ENCODE results near the gene BASP1.
"Not testable (repeated sequence)": the region's sequence is repeated elsewhere in the genome, so short reads cannot be mapped to it uniquely, and the experiment has no call there.

The BASP1 gene, protein sequence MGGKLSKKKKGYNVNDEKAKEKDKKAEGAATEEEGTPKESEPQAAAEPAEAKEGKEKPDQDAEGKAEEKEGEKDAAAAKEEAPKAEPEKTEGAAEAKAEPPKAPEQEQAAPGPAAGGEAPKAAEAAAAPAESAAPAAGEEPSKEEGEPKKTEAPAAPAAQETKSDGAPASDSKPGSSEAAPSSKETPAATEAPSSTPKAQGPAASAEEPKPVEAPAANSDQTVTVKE

DNA sequence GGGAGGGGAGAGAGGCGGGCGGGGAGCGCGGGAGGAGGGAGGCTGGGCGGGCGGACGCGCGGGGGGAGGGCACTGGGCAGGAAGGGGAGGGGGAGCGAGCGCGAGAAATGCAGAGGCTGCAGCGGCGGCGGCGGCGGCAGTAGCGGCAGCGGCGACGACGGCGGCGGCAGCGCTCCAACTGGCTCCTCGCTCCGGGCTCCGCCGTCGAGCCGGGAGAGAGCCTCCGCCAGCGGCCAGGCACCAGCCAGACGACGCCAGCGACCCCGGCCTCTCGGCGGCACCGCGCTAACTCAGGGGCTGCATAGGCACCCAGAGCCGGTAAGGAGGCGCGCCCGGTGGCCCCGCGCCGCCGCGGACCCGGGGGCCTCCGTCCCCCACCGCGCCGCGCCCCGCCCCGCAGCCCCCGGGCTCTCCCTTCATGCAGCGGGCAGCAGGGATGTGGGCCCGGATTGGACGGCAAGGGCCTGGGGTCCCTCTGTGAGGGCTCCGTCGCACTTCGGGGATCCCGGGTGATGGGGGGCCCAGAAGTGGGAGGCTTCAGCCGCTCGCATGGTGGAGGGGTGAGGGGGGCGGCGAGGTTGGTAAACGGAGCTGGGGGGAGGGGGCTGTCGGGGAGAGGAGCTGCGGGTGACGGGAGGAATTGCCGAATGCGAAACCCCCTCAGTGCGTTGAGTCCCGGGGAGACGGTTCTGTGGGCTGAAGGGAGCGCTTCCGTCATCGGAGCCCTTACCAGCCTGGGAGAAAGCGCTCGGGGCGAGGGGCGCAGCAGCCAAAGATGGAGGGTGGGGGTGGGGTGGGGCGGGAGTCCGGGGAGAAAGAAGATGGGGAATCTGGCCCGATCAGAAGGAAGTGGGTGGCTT, at the start of gene BASP1:
Gene BASP1 (plus strand): TSS at position 139 of the 860 bp plus-strand sequence. CDS start 57,586 bp downstream, outside the sequence.
- DNase-seq: peak; percentile 22

DNA sequence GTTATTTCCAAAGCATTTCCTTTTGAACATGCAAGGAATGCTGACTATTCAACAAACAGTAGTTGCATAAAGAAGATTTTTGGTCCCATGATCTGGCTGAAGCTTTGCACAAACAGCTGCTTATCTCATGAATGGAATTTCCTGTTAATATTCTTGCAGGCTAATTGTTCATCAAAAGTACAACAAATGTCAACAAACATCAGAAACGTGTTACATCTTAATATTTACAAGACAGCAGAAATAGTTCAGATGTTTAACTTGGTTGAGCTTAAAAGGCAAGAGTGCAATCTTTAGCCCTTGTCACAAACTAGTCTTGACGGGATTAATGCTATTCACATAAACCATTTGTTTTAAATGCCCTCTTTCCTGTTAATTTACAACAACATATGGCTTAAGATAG, 47.9 kb upstream of the BASP1 start:
- no peak for DNase-seq

DNA sequence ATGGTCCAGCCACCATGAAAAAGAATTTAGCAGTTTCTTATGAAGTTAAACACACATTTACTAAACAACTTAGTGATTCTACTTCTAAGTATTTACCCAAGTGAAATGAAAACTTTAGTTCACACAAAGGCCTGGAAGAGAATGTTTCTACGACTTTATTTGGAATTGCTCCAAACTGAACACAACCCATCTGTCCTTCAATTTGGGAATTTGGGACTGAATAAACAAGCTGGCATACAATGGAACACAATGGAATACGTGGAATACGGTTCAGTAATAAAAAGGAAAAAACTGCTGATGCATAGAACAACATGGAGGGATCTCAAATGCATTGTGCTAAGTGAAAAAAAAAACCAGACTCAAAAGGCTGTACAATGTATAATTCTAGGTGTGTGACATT, 44.6 kb upstream of the BASP1 start:
- DNase-seq: no peak

DNA sequence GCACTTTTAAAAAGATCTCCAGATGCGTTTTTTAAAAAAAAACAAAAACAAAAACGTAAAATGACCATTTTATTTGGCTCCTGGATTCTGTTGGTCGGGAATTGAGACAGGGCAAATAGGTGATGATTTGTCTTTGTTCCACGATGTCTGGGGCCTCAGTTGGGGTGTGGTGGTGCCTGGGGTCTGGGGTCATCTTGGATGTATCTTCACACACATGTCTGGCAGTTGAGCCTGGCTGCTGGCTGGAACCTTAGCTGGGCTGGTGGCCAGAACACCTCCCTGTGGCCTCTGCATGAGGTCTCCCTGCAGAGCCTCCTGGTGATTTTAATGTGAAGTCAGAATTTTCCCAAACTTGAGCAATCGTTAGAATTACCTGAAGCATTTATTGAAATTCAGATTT, 42.5 kb upstream of the BASP1 start:
- DNase-seq: no peak

DNA sequence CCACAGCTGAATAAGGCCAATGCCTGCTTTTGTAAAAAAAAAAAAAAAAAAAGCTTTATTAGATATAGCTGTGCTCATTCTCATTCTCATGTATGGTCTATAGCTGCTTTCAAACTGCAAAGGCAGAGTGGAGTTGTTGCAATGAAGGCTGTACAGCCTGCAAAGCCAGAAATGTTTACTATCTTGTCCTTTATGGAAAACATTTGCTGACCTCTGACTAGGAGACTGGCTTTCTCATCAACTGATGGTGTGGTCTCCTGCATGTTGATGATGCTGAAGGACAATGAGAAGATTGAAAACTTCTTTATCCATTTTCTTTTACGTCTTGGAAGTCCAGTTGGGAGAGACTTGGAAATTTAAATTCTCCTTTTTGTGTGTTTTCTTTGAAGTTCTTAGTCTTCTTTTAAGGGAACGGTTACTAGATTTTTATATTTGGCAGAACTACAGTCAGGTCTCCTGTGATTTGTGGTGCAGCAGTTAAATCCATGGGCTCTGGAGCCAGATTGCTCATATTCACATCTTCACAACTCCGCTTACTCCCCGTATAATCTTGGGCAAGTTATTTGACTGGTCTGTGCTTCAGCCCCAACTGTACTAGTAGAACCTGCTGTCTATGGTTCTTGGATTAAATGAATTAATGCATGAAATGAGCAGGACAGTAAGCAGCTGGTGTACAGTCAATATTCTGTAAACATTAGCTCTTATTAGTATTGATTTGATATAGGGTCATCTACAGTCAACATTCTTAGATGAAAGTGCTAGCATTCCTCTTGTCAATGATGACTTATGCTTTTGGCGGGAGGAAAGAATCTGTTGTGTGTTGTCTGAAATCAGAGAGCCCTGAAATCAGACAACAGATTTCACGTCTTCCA, 39.7 kb upstream of the BASP1 start:
- no peak for DNase-seq

DNA sequence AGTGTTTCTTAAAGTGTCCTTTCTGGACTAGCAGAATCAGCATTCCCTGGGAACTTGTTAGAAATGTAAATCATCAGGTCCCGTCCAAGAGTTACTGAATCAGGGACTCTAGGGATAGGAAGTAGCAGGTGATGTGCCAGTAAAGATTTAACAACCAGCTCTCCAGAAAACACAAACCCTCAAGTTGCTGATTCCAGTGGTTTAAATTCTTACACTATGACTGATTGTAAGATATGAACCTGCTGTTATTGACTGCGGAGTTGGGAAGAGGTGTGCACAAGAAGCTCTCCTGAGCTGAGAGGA, 39.1 kb upstream of the BASP1 start:
- DNase-seq: no peak

DNA sequence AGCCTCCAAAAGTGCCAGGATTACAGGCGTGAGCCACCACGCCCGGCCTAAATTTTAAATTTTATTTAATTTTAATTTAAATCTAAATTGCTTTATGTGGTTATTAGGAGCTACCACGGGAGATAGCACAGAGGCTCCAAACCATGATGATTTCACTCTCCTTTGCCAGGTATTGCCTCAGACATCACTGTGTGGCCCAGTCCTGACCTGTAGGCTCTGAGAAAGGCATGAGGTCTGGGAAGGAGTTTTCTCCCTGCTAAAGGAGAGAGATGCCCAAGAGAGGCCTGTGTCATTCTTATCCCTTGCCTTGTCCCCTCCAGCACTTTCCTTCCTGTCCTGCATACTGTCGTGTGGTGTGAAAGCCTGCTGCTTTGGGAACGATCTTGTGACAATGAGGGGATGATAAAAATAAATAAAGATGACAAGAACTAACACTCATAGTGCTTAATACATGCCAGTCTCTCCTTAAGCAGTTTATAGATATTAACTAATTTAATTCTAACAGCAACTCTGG, 37.0 kb upstream of the BASP1 start:
- DNase-seq: no peak

DNA sequence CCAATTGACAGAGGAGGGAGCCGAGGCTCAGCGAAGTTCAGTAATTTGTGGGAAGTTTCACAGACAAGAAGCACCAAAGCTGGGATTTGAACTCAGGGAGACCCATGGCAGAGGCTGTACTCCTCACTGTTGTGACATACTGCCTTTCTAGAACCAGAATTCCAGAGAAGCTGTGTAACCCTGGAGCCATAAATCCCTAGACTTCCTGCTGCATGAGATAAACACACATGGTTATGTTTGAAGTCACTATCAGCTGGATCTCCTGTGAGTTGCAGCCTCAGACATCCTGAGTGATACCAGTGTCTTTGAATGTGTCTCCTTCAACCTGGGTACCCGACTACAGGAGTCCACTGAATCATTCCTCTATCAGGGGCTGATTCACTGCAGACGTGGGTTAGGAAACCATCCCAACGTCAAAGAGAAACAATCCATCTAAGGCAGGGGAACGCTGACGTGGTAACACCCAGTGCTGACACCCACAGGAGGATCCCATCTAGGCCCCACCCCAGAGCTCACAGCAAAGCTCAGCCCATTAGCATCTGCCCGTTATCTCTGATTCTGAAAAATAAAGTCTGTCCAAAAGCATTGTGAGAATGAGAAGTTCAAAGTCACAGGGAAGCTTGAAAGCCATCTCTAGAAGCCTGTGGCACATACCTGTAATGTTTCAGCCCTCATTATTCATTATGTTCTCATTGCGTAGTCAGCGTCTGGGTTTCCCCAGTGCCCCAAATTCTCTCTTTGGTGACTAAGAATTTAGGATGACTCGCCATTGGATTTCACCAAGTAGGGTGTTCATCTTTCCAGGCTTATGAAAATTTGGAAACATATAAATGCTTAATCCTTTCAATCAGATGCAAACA, 36.3 kb upstream of the BASP1 start:
- DNase-seq: no peak

DNA sequence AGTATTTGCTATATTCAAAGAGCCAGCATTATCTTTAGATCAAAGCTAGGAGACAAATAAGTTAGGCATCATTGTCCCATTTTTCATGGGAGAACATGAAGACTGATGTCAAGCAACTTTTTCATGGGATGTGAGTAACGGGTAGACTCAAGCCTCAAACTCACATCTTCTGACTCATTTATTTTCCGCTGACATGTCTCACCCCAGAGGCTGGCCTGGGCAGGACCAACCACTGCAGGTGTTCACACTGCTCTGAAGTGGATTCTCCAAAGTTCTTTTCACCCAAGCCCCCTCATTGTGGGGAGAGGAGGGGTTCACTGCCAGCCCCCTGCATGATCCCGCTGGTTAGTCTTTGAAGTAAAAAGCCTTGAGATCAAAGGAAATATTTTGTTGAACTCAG, 34.9 kb upstream of the BASP1 start:
- no peak for DNase-seq

DNA sequence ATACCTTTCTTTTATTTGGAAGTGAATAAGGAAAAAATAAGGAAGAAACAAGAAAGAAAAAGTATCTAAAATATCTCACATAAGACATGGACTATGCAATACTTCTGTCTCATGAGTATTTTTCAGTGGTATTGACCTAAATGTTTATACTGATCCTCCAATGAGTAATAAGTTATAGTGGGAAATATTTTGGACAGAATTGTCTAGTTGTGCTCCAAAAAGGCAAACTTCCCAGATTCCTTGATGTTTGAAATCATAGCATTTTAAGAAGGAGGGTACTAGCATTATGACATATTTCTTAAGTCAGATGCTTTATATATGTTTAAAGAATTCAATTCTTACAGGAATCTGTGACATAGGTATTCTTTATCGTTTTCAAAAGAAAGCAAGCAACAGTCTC, 34.5 kb upstream of the BASP1 start:
- no peak for DNase-seq

DNA sequence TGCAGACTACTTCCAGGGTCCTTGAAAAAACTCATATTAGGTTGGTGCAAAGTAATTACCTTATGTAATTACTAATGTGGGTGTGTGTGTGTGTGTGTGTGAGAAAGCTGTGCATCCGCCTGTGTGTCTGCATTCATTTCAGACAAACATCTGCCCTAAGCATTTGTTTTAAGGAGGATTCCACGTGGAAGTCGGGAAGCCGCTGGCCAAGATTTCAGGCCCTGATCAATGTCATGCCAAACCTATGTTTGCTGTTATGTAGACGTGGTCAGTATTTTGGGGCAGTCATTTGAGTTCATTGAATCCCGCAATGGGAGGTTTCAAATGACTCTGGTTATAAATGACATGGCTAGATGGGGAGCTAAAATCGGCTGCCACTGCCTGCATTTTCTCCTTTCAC, 33.6 kb upstream of the BASP1 start:
- no peak for DNase-seq

DNA sequence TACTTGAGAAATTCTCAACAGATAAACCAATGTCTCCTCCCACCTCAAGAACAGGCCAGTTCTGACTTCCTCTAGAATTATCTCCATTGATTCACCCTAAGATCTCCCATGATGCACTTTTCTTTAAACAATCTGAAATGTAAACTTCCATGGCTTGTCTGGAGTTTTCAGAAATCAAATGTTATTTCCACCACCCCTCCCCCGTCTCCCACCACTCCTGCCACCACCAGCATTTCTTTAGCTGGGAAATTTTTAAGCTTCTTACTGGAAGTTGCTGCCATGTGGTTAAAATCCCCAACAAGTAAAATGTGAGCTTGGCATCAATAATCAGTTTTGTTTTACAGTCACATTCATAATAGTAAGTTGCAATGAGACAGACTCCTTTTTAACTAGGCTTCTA, 32.8 kb upstream of the BASP1 start:
- peak; percentile 14 for DNase-seq

DNA sequence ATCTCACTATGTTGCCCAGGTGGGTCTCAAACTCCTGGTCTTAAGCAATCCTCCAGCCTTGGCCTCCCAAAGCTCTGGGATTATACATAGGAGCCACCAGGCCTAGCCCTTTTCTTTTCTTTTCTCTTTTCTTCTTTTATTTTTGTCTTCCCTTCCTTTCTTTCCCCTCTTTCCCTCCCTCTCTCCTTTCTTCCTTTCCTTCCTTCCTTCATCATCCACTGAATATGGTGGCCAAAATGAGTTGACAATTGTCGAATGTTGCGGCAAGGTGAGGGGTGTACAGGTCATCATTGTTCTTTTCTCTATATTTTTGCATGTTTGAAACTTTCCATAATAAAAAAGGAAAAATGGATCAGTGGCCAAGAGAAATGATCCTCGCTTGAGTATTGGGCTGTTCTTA, 32.1 kb upstream of the BASP1 start:
- DNase-seq: no peak

DNA sequence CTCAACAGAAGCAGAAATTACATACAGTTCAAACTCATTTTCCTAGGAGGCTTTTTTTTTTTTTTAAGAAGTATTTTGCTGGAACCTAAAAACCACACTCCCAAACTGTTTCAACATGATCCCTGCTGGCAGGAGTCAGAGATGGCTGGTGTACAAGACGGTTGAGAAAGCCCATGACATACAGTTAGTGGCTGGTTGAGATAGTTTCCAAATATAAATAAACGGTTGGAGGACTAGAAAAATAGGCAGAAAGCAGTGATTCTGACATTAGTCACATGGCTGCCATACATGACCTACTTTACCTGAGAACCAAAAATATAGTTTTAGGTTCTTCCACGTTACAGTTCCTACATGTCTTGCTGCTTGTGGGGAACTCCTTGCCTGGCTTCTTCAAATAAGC, 31.7 kb upstream of the BASP1 start:
- DNase-seq: no peak

DNA sequence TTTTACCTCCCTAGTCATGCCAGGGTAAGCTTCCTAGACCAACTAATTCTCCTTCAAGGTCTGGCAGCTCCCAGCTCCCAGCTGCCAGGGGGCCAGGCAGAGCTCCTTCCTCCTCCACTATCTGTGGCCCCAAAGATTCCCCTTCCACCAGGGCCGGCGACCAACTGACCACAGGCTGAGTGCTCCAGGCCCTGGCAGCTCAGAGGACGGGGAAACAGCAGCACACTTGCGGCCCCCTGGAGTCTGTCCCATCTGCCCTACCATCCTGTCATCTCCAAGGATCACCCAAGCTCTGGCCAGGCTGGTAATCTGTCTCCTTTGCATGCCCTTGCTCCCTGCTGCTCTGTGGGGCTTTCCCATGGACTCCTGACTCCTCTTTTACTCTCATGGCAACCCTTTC, 31.2 kb upstream of the BASP1 start:
- DNase-seq: no peak

DNA sequence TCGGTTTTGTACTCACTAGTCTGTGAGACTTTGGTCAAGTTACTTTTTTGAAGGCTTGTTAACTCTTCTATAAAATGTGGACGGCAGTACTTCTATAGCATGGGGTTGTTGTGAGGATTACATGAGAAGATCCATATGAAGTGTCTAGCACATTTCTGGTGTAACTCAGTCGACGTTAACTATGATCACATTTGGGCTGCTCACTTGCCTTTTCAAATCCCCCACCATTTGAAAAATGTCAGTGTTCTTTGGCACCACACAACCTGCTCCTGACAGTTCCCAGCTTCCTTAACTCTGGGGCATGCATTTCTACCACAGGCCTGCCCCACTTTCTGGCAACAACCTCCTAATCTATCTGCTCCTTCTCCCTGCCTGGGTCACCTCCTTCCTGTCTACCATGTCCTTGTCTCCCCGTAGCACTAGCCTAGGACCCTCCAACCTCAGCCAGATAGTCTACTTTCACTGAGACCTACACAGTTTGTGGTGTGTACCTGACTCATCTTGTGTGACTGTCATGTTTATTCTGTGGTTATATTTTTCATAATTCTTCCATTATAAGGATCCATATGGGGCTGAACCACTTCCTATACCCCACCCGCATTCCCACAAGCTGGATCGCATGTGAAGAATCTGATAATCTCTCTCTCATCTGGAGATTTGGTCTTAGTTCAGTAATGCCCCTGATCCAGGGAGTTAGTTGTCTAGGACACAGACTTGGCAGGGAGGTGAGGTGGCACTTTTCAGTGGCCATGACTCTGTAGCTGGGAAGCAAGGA, 30.2 kb upstream of the BASP1 start:
- no peak for DNase-seq

DNA sequence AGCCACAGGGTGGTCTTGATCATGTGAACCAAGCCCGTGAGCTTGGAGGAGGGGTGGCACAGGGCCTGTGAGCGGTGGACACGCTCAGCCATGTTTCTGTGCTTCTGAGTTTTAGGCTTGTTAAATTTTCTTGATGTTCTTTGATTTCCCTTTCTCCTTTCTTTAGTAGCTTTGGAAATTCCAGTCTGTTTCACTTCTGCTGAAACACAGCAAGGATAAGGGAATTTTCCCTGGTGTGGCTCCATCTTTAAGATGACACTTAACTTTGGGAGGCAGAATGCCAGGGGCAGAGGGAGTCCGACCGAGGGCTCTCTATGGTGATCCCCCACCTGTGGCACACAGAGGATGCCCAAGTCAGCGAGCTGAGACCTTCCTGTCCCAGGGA, 29.7 kb upstream of the BASP1 start:
- no peak for DNase-seq

DNA sequence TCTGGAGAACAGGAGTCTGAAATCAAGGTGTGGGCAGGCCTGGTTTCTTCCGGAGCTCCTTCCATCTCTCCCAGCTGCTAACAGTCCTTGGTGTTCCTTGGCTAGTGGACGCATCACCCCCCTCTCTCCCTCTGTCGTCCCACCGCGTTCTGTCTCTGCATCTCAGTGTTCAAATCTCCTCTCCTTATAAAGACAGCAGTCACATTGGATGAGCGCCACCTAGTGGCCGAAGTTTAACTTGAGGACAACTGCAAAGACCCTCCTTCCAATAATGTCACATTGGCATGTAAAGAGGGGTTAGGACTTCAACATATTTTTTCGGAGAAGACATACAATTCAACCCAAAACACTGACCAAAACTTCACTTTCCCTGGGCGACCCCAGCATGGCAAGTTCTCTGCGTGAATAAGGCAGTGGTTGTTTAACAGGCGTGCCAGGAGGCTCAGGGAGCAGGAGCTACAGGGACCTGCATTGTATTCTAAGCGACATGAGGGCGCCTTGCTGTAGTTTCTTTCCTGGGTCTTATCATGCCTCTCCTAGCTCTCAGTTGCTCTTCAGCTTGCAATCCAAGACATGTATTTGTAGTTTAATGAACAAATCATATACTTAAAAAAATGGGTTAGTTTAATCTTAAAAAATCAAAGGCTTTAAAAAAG, 27.9 kb upstream of the BASP1 start:
- peak; percentile 78 for DNase-seq

DNA sequence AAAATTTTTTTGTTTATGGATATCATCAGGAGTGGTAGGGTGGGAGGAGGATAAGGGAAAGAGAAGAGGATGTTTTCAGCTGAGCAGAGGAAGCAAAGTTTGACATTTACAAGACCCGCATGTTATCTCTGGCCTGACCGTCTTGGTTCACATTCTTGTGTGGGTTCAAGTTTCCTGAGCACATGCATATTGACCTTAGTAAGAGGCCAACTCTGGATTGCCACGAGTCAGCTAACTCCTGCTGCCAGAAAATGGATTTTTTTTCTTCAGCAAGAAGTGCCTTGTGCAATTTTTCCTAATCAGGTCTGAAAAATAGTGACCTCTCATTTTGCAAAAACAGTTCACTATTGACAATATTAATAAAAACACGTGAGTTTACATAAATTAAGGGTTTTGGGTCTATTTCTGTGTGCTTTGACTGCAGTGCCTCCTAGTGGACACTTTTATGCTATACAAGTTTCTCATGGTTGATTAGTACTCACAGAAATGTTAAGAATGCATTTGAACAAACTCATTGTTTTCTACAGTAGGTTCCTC, 27.1 kb upstream of the BASP1 start:
- DNase-seq: peak; percentile 65

DNA sequence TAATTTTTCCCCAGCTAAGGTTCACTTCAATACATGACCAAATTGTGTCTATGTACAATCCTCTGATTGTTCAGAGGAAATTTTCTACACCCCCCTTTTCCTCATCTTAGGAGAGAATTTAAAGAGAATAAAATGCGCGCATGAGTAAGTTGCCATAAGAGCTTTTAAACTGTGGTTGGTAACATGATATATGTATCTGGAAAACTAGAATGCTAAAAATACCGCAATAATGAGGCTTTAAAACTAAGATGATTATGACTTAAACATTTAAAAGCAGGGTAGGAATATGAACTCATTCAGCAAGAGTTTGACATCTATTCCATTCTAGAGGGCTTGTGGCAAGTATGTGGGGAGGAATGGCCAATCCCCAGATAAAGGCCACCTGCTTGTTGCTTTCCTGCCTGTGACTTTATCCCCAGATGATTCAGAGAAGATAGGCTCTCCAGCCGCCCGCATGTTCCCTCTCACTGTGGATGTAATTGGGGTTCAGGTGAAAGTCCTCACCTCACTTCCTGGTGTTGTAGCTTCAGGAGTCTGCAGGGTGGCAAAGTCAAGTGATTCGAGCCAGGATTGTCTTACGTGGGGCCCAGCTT, 26.5 kb upstream of the BASP1 start:
- DNase-seq: no peak

DNA sequence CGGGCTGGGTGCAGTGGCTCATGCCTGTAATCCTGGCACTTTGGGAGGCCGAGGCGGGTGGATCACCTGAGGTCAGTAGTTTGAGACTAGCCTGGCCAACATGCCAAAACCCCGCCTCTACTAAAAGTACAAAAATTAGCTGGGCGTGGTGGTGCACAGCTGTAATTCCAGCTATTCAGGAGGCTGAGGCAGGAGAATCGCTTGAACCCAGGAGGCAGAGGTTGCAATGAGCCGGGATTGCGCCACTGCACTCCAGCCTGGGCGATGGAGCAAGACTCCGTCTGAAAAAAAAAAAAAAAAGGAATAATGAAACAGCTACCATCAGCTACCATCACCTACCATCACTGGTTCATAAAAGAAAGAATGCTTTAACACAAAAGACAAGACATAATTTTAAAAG, 25.9 kb upstream of the BASP1 start:
- DNase-seq: not testable (repeated sequence)
